Activated T-cell treated with anti-CD3 and anti-CD28 coated beads for 1 hour (primary cell): ENCODE results near the gene FBXO42.
"Not testable (repeated sequence)": the region's sequence is repeated elsewhere in the genome, so short reads cannot be mapped to it uniquely, and the experiment has no call there.

Experiments
- DNase-seq: peaks from one replicate; pipeline ENCODE4 v3.0.0-alpha.2; 2020; ENCODE audit warnings: low read depth

Gene FBXO42

GRCh38 chr1:16372535-16373285 lies 20.4 kb upstream of the FBXO42 start:
- DNase-seq = no peak

GRCh38 chr1:16371725-16372124 lies 19.4 kb upstream of the FBXO42 start:
- no peak for DNase-seq

DNA sequence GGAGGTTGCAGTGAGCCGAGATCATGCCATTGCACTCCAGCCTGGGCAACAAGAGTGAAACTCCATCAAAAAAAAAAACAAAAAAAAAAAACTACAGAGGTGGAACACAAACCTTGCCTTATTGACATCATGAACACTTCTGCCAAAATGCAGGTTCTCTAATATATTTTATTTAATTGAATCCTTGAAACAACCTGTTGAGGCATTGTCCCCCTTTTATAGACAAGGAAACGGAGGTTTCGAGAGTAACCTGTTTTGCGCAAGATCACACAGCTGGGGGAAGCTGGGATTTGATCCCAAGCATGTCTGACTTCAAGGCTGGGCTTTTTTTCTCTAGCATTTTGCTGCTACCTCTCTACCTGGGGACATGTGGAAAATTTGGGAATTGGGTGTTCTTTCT lies 17.5 kb upstream of the FBXO42 start:
- DNase-seq = no peak

DNA sequence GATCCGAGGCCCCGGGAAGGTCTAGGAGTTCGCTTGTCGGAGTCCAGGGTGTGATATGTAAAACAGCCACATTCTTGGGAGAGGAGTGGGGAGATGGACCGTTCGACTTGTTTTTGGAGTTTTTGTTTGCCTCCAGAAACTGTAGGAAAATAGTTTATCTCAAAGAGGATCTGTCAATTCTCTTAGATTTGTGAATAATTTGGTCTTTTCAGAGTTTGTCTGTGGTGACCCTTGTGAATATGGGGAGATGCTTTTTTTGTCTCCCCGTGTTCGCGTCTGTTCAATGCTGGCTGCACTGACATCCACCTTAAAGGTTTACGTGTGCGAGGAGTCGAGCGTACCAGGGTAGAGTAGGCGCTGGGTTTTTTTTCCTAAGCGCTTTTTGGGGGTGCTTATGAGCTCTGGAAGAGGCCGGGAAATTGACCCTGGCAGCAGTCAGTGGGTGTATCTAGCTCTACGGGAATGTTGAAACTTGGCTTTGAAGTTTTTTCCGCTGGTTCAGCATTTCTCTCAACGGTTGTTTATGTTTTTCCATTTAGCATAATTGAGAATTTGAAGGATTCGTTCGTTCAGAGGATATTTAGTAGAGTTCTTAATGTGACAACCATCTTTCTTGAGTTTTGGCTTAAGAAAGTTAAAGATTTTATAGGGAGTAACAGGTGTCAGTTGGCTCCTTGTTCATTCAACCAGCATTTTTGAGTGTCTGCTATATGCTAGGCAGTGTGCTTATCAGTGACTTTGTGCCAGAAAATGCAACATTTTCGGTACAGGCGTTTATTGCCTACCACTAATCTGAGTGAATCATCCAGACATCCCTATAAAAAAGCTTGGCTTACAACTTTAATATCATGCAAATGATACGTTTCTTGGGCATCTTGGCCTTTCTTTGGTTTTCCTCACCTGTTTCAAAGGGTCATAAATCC lies 15.9 kb upstream of the FBXO42 start:
- no peak for DNase-seq

GRCh38 chr1:16367258-16367967 lies 15.1 kb upstream of the FBXO42 start:
- peak; percentile 68 for DNase-seq

- DNase-seq = peak; percentile 92
Measured at GRCh38 chr1:16366722-16367257, 14.5 kb upstream of the FBXO42 start, which contains the start of gene SZRD1. TSS of gene SZRD1 (plus strand) at chr1:16367242. CDS start at chr1:16367258, 16 bp downstream.

GRCh38 chr1:16365146-16365498 lies 12.8 kb upstream of the FBXO42 start:
- not testable (repeated sequence) for DNase-seq

DNA sequence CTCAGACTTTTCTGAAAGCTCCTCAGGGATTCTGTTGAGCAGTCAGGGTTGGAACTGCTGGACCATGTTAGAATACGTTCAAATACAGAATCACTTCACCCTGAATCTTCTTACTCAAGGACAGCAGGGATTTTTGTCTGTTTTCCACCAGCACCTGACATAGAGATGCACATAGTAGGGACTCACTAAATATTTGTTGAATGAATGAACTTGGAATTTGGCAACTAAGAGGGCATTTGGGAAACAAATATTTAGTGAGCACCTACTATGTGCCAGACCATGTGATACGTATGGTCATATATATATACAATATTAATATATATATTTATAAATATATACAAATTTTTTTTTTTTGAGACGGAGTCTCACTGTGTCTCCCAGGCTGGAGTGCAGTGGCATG lies 4.6 kb upstream of the FBXO42 start:
- no peak for DNase-seq

DNA sequence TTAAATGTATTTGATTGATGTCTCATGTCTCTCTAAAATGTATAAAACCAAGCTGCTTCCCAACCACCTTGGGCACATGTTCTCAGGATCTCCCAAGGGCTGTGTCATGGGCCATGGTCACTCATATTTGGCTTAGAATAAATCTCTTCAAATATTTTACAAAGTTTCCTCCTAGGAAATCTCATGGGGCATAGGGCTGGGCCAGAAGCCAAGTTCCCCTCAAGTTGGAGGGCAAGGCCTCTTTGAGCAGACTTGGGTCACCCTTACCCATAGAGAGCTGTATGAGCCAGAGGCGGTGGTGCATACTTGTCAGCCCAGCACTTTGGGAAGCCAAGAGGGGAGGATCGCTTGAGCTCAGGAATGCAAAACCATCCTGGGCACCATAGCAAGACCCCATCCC lies 2.3 kb upstream of the FBXO42 start:
- no peak for DNase-seq

GRCh38 chr1:16352842-16353535 lies 709 bp upstream of the FBXO42 start:
- DNase-seq = no peak

GRCh38 chr1:16351456-16351993 lies 755 bp downstream of the FBXO42 start:
- no peak for DNase-seq

DNA sequence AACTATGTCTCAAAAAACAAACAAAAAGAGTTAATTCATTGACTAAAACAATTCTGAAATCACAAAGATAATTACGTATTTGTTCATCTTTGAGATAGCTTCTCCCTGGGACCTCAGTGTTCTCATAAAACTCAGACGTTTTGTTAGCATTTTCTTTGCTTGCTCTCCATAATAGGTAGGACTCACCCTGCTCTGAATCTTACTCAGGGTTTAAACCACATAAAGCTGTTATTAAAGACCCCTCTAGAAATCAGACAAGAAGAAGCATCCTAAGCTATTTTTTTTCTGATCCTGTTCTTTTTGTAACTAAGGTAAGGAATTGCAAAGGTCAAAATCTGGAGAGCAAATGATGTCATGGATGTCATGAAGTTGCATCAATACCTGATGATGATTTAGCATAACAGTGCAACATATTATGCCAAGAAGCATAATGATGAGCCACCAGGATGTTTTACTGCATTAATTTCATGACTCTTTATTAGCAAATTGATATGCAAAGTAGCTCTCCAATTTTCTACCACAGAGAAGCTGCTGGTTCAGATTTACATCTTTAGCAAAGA lies 2.4 kb downstream of the FBXO42 start:
- DNase-seq = no peak

DNA sequence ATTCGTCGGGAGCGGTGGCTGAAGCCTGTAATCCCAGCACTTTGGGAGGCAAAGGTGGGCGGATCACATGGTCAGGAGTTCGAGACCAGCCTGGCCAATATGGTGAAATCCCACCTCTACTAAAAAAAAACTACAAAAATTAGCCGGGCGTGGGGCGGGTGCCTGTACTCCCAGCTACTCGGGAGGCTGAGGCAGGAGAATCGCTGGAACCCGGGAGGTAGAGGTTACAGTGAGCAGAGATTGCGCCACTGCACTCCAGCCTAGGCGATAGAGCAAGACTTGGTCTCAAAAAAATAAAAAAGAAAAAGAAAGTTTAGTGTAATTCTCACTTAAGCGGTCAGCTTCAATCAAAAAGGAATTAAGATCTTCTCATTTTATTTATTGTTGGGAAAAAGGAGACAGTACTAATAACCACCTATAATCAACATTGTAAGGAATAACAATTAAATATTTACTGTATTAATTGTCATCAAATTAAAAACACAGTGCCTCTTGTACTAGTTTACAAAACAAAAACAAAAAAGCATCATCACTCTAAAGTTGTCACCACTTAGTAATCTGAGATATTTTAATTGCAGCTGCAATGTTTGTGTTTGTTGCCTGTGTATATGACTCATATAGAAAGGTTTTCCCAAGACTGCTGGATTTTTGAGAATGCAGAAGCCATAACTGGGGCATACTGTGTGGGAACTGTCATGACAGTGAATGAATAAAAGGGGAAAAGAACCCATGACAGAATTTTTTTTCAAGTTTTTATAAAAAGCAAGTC lies 3.7 kb downstream of the FBXO42 start:
- no peak for DNase-seq

- DNase-seq = not testable (repeated sequence)
Measured at GRCh38 chr1:16343276-16343675, 9.0 kb downstream of the FBXO42 start.

DNA sequence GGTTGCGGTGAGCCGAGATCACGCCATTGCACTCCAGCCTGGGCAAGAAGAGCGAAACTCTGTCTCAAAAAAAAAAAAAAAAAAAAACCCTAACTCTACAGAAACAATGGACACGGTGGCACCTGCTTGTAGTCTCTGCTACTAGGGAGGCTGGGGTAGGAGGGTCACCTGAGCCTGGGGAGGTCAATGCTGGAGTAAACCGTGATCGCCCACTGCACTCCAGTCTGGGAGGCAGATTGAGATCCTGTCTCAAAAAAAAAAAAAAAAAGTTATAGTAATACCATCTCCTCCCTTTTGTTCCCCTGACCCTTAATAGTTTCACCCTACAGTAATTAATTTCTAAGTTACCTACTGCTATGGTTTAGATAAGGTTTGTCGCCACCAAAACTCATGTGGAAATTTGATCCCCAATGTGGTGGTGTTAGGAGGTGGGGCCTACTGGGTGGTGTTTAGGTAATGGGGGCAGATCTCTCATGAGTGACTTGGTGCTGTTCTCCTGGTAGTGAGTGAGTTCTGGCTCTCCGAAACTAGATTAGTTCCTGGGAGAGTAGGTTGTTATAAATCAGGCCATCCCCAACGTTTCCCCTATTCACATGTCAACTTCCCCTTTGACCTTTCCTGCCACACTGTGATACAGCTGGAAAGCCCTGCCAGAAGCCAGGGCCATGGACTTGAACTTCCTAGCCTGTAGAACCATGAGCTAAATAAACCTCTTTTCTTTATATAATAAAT lies 9.8 kb downstream of the FBXO42 start:
- DNase-seq = no peak

GRCh38 chr1:16340673-16341072 lies 11.6 kb downstream of the FBXO42 start:
- DNase-seq = no peak

DNA sequence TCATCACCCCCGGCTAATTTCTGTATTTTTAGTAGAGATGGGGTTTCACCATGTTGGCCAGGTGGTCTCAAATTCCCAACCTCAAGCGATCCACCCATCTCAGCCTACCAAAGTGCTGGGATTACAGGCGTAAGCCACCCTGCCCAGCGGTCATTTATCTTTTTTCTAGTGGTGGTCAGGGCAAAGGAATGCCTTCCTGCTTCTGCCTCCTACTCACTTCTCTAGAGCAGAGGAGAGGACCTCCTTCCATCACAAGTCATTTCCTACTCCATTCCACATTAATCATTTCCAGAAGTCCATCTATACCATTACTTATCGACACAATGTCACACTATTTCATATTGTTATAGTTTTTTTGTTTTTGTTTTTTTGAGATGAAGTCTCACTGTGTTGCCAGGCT lies 13.3 kb downstream of the FBXO42 start:
- DNase-seq = no peak

DNA sequence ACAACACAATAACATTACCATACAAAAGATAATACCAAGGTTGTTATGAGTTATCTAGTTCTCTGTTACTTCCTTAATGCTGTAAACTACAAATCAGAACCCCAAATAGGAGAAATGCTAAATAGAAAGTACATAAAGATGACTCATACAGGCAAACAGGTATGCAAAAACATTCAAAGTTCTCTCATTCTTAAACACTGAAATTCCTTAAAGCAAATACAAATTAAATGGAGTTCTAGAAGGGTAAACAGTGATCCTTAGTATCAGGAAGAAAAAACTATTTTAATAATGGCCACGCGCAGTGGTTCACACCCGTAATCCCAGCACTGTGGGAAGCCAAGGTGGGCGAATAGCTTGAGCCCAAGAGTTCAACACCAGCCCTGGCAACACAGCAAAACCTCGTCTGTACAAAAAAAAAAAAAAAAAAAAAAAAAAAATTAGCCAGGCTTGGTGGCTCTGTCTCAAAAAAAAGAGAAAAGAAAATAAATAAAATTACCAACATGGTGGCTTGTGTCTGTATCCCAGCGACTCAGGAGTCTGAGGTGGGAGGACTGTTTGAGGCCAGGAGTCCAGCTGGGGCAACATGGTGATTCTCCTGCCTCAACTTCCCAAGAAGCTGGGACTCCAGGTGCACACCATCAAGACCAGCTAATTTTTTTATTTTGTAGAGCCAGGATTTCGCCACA lies 17.5 kb downstream of the FBXO42 start:
- no peak for DNase-seq

DNA sequence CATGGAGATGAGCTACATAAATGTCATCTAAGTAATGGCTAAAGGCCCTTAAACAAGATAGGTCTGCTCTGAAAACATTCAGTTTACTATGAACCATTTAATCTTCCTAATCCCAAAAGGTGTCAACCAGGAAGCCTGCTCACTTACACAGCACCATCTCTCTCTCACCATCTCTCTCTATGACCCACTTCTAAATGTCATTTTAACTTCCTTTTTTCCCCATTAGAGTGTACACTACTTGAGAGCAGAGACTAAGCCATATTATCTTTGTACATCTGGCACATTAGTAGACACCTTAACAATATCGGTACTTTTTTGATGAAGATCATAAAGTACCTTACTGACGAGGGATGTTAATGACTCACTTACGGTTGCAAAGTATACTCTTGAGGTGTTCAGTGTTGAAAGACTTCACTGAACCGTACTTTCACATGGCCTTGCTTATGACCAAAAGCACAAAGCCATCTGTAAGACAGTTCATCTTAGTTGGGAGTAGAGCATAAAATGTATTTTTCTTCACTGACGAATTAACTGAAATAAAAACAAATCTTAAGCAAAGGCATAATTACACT lies 25.4 kb downstream of the FBXO42 start:
- no peak for DNase-seq
